ENCODE measurements around the gene ZNF467. TPM values are rescaled to one million over a fixed set of nuclear protein-coding genes. Genes with fewer than 3 reads are reported as not detected.

Gene ZNF467
- total and polyA plus RNA-seq, 11 donors: 2.6 to 9.5 (median 4.7) TPM

GRCh38 chr7:149714910-149715471, 58.4 kb downstream of the ZNF467 start:
- DNase-seq: peak in 1 of 5 donors; percentile 52
- TF ChIP-seq POLR2A (IDR thresholded peaks at IDR 0.05) (peak in 1 of 2 donors; percentile 24), CTCF (IDR thresholded peaks at IDR 0.05) (no peak)
- intact Hi-C loops (cut with DNase I): loop anchor here in 2 of 10 donors (5.0 to 10.0 kb wide), 3 partner anchors 90 to 1342 kb away; partner anchors contain the start of genes CDK5 (in 1 of the 2), SLC4A2 (in 1 of the 2) and ZNF862 (in 1 of the 2)
- Histone ChIP-seq H3K27me3 (no peaks in the 10 kb centered on the region), H3K27ac (peak overlapping the region; percentile 72 to 94 (median 86)), H3K4me3 (peak overlapping the region; percentile 50 to 94 (median 78)), H3K36me3 (no peaks in the 10 kb centered on the region), H3K9me3 (peaks cover 0 to 22% (median 12%) of the 10 kb centered on the region in 12 donors), H3K4me1 (peaks cover 4 to 56% (median 28%) of the 10 kb centered on the region in 12 donors)
- 2 to 14% (median 3%) methylated on average over 11 to 48 of the region's 48 CpGs for WGBS, 4 donors
- ATAC-seq: peak in 1 of 4 donors; percentile 1

Other genes starting within 250 kb of the ZNF467 start
- gene ZNF862, start 64.8 kb upstream of the ZNF467 start, total RNA-seq: 10 to 100 TPM in 4 of 9 donors, 1 to 10 TPM in 5; 8.0 to 18.1 (median 9.8) TPM
- 1 to 10 TPM; 6.9 TPM for gene ZNF862, start 64.8 kb upstream of the ZNF467 start, polyA plus RNA-seq
- gene ATP6V0E2, start 100.4 kb upstream of the ZNF467 start, total RNA-seq: 100 to 1,000 TPM in 4 of 9 donors, 10 to 100 TPM in 5; 55.4 to 137 (median 92.3) TPM
- 10 to 100 TPM; 39.0 to 80.9 TPM for gene ATP6V0E2, start 100.4 kb upstream of the ZNF467 start, polyA plus RNA-seq